Umbilical cord (tissue), 2 donors: ENCODE data around the gene LENG8. TPM values are rescaled to one million over a fixed set of nuclear protein-coding genes. Genes with fewer than 3 reads are reported as not detected.

ENCODE experiments used
- DNase-seq: peaks from one replicate; pipeline ENCODE4 v3.0.0-alpha.2; 2015; ENCODE audit warnings: low spot score
- total RNA-seq: library from RNA; depleted of rRNA; stranded (reverse); fragments of >200 nt; gene quantifications from one replicate; pipeline ENCODE4 v1.2.3, GENCODE V29; 2014; ENCODE audit warnings: low replicate concordance; ENCODE audit not compliant: insufficient read depth

Gene LENG8
- total RNA-seq, 1 donor from 2014 or later: 19.7 TPM

DNA sequence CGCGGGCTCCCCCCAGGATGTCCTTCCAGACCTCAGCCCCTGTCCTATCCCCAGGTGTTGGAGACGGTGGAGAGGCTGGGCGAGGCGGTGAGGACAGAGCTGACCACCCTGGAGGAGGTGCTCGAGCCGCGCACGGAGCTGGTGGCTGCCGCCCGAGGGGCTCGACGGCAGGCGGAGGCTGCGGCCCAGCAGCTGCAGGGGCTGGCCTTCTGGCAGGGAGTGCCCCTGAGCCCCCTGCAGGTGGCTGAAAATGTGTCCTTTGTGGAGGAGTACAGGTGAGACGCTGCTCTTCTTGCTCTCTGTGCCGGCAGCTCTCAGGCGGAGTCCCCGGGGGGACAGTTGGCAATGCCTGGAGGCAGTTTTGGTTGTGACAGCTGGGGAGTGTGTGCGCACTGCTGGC, 26.9 kb upstream of the LENG8 start:
- no peak for DNase-seq

GRCh38 chr19:54424201-54424600, 24.8 kb upstream of the LENG8 start:
- no peak for DNase-seq

DNA sequence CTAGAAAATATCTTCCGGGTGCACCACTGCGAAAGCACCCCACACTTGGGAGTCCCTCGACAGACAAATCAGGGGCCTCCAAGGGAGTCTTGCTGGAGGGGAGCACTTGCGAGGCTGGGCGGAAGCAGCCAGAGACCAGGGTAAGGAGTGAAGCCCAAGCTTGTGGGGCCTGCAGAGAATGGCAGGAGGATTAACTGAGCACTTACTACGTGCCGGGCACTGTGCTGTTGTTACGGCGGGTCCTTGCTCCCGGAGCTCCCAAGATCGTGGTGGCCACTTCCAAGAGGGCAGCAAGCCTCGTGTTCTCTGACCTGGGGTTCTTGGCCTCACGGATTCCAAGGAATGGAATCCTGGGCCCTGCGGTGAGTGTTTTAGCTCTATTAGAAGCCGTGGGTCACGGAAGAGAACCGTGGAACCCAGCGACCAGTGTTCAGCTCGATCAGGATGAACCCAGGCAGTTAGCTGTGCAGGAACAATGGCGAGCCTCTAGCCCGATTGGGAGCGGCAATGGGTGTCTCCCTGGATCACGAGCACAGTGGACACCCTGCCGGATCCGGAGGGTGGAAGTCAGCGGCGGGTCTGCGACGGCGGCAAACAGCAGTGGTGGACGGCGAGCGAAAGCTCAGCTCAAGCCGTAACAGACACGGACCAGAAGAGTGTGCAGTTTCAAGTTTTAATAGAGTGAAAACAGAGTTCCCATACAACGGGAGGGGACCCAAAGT, 24.2 kb upstream of the LENG8 start:
- DNase-seq: no peak

GRCh38 chr19:54425382-54425723, 23.6 kb upstream of the LENG8 start:
- no peak for DNase-seq

- DNase-seq: no peak
Measured at GRCh38 chr19:54426291-54426931, 22.6 kb upstream of the LENG8 start.

- DNase-seq: no peak
Measured at GRCh38 chr19:54427586-54427985, 21.4 kb upstream of the LENG8 start.

DNA sequence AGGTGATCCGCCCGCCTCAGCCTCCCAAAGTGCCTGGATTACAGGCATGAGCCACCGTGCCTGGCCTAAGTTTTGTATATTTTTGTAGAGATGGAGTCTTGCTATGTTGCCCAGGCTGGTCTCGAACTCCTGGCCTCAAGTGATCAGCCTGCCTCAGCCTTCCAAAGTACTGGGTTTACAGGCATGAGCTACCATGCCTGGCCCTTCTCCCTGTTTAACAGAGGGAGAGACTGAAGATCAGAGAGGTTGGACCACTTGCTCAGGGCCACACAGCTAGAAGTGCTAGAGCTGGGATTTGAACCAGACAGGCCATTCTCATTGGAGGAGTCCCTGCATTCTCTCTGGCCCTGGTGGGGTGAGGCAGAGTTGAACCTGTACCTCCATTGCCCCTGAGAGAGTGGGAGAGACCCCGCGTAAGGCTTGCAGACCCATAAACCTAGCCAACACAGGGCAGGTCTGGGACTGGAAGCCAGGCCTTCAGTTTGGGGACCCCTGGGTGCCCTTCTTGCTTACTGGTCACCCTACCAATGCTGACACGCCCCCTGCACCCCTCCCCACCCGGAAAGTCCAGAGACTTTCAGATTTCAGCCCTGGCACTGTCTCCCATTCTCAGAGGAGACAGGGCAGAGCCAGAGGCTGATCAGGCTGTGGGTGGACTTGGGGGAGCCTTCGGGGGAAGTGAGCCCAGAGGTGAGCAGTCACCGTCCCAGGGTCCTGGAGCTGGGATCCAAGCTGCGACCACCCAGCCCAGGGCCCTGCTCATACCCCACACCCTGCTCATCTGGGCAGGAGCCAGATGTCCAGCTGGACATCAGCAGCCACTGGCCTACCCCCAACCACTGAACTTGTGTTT, 20.4 kb upstream of the LENG8 start:
- no peak for DNase-seq

- no peak for DNase-seq
Measured at GRCh38 chr19:54429176-54429495, 19.9 kb upstream of the LENG8 start.

DNA sequence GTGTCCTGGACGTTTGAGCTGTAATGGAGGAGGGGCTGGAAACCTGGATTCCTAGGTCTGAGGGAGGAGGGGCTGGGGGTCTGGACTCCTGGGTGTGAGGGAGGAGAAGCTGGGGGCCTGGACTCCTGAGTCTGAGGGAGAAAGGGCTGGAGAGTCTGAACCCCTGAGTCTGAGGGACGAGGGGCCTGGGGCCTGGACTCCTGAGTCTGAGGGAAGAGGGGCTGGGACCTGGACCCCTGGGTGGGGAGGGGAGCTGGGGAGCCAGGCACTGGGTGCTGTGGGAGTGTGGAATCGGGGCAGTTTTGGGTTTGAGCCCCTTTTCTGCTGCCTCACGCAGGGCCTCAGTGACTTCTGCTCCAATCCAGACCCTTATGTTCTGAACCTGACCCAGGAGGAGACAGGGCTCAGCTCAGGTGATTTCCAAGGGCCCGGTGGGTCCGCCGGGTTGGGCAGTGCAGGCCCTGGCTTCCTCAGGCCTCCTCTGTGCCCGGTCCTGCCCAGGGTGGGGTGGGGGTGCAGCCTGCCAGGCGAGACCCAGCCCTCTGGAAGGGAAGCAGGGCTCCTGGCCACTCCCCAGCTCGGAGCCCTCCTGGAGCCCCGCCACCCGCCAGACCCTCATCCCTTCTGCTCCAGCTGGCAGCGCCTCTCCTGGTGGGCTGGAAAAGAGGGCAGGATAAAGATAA, 19.3 kb upstream of the LENG8 start:
- DNase-seq: no peak

DNA sequence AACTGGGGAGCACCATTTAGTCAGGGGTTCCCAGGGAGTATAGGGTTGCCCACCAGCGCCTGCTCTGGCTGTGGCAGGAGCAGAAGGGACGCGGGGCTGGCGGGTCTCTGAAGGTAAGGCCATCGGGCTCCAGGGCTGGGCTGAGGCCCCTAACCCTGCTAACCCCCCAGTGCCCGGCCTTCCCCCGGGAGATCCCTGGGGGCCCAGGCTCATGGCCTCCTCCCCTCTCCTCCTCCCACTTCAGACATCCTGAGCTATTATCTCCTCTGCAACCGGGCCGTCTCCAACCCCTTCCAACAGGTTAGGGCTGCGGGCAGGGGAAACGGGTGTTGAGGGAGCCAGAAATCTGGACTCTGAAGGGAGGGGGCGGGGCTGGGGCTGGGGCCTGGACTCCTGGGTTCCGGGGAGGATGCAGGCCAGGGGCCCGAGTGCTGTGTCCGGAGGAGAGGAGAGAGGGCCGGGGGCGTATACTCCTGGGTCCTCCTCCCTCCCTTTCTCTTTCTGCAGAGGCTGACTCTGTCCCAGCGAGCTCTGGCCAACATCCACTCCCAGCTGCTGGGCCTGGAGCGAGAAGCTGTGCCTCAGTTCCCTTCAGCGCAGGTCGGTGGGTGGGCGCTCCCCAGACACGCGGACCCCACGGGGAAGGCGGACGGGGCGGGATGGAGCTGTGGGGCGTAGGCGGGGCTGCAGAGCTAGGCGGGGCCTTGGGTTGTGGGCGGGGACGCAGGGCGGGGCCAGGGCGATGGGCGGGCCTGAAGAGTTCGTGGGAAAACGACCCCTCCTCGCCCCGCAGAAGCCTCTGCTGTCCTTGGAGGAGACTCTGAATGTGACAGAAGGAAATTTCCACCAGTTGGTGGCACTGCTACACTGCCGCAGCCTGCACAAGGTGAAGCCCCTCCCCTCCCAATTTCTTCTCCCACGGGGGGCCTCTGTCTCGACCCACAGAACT, 18.4 kb upstream of the LENG8 start:
- peak; percentile 45 for DNase-seq

GRCh38 chr19:54431255-54431838, 17.7 kb upstream of the LENG8 start:
- DNase-seq: no peak

DNA sequence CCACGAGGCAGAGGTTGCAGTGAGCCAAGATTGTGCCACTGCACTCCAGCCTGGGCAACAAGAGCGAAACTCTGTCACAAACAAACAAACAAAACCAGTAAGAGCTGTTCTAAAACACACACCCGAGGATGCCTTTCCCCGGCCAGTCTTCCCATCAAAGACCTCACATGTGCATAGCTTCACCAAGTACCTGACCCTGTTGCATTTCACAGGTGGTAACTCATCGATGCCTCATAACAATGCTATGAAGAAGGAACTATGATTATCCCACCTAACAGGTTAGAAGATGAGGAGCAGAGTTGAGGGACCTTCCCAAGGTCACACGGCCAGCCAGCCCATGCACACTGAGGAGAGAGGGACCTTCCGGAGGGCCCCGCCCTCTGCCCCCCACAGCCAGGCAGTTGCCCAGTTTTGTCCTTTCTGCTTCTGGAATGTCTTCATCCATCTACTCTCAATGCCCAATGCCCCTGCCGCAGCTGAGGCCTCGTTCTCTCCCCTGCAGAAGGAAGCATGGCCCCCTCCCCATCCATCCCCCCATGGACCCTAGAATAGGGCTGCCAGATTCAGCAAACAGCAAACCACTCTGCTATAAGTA, 16.8 kb upstream of the LENG8 start:
- DNase-seq: no peak

DNA sequence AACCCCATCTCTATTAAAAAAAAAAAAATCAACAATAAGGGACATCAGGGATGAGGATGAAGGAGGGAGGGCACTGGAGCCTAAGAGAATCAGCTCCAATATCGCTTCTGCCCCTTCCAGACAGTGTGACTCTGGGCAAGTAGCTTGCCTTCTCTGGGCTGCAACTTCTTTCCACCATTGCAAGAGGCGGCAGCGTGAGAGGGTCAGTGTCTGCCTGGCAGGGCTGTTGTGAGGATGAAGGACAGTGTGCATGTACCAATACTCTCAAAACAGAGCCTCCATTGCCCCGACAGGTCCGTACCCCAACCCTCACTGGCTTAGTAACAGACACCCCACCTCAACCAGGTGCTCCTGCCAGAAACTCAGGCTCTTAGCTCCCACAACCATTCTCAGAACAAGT, 15.3 kb upstream of the LENG8 start:
- no peak for DNase-seq

GRCh38 chr19:54434112-54434872, 14.7 kb upstream of the LENG8 start:
- DNase-seq: no peak

GRCh38 chr19:54434873-54435214, 14.2 kb upstream of the LENG8 start:
- no peak for DNase-seq

DNA sequence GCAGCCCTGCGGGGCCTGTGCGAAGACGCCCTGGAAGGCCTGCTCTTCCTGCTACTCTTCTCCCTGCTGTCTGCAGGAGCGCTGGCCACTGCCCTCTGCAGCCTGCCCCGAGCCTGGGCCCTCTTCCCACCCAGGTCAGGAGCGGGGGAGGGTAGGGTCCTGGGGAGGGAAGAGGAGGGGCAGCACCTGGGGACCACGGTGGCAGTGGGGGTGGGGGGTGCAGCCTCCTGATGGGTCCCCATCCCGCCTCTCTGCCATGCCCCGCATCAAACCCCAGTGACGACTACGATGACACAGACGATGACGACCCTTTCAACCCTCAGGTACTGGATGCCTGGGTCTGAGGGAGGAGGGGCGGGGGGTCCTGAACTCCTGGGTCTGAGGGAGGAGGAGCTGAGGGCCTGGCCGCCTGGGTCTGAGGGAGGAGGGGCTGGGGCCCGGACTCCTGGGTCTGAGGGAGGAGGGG, 13.4 kb upstream of the LENG8 start:
- no peak for DNase-seq

- no peak for DNase-seq
Measured at GRCh38 chr19:54436031-54436523, 12.9 kb upstream of the LENG8 start.

GRCh38 chr19:54436628-54437252, 12.3 kb upstream of the LENG8 start:
- no peak for DNase-seq
